IMR-90 (cell line): Measurements from ENCODE around the gene UBD. TPM values are rescaled to one million over a fixed set of nuclear protein-coding genes. Genes with fewer than 3 reads are reported as not detected.

Experiments
- ATAC-seq: fragments of 200-7000 bp; cut with Tn5 transposase; 2 replicates; pipeline ENCODE4 v1.9.1; 2020; ENCODE audit warnings: low read depth, mild to moderate bottlenecking, moderate library complexity
- BruUV-seq: library from RNA; stranded (reverse); fragments of 400-500 nt; replicated peaks from 2 replicates; lab custom pipeline; 2021; lab: Mats Ljungman, UMichigan
- CTCF ChIA-PET: fragments of 300-600 bp; formaldehyde crosslinking; extraction: SDS; loops from one replicate; lab custom pipeline; 2021; ENCODE audit warnings: antibody characterized with exemption; lab: Yijun Ruan, JAX
- POLR2A ChIA-PET: fragments of 300-600 bp; sonication (Branson Sonifier 250); formaldehyde crosslinking; loops from one replicate; lab custom pipeline; 2022; ENCODE audit warnings: antibody characterized with exemption; ENCODE audit not compliant: unreplicated experiment; lab: Charles Lee
- DNase-seq: peaks from one replicate; pipeline ENCODE4 v3.0.0; 2013
- H2AFZ ChIP-seq: replicated peaks from 2 replicates; pipeline ENCODE3; 2013; ENCODE audit warnings: low read length, mild to moderate bottlenecking; ENCODE audit not compliant: poor library complexity
- H2AK5ac ChIP-seq: 2 replicates; pipeline ENCODE4 v1.6.1; 2013; ENCODE audit warnings: low read depth, low read length, inconsistent platforms
- H2AK9ac ChIP-seq: replicated peaks from 2 replicates; pipeline ENCODE3; 2013; ENCODE audit warnings: mild to moderate bottlenecking, low read depth, low read length, moderate library complexity; ENCODE audit not compliant: poor library complexity
- H2BK120ac ChIP-seq: 2 replicates; pipeline ENCODE4 v1.6.1; 2013; ENCODE audit warnings: low read depth, low read length, inconsistent platforms
- H2BK15ac ChIP-seq: 3 replicates; pipeline ENCODE4 v1.6.1; 2013; ENCODE audit warnings: low read depth, low read length, inconsistent platforms
- H2BK20ac ChIP-seq: 2 replicates; pipeline ENCODE4 v1.6.1; 2013; ENCODE audit warnings: low read depth, mild to moderate bottlenecking, inconsistent platforms, low read length, moderate library complexity
- H2BK5ac ChIP-seq: 2 replicates; pipeline ENCODE4 v1.6.1; 2013; ENCODE audit warnings: mild to moderate bottlenecking, low read depth, low read length, inconsistent platforms; ENCODE audit not compliant: poor library complexity, severe bottlenecking
- H3K14ac ChIP-seq: replicated peaks from 2 replicates; pipeline ENCODE4 v1.6.1; 2013; ENCODE audit warnings: low read depth, low read length, inconsistent platforms
- H3K18ac ChIP-seq: 2 replicates; pipeline ENCODE4 v1.6.1; 2013; ENCODE audit warnings: low read depth, low read length, control low read depth
- H3K23ac ChIP-seq: 2 replicates; pipeline ENCODE4 v1.6.1; 2013; ENCODE audit warnings: low read depth, low read length, inconsistent platforms
- H3K27ac ChIP-seq: 2 replicates; pipeline ENCODE4 v1.5.1; 2013; ENCODE audit warnings: mild to moderate bottlenecking, control low read depth, low read length; ENCODE audit not compliant: insufficient read depth
- H3K27me3 ChIP-seq: 2 replicates; pipeline ENCODE4 v1.6.1; 2013; ENCODE audit warnings: low read length; ENCODE audit not compliant: control insufficient read depth, insufficient read depth
- H3K36me3 ChIP-seq: 2 replicates; pipeline ENCODE4 v1.6.1; 2013; ENCODE audit warnings: low read length, mixed read lengths; ENCODE audit not compliant: control insufficient read depth, insufficient read depth
- H3K4ac ChIP-seq: 2 replicates; pipeline ENCODE4 v1.6.1; 2013; ENCODE audit warnings: low read depth, low read length, inconsistent platforms
- H3K4me1 ChIP-seq: 2 replicates; pipeline ENCODE4 v1.6.1; 2013; ENCODE audit warnings: low read length, mixed read lengths; ENCODE audit not compliant: control insufficient read depth, insufficient read depth
- H3K4me2 ChIP-seq: 2 replicates; pipeline ENCODE4 v1.6.1; 2013; ENCODE audit warnings: low read depth, mild to moderate bottlenecking, control low read depth, low read length, moderate library complexity
- H3K4me3 ChIP-seq: 2 replicates; pipeline ENCODE4 v1.5.1; 2013; ENCODE audit warnings: low read depth, mild to moderate bottlenecking, control low read depth, low read length, moderate library complexity; ENCODE audit not compliant: insufficient read depth
- H3K56ac ChIP-seq: 2 replicates; pipeline ENCODE4 v1.6.1; 2013; ENCODE audit warnings: low read length, inconsistent platforms; ENCODE audit not compliant: insufficient read depth; ENCODE audit errors: extremely low read depth
- H3K79me1 ChIP-seq, 2 experiments: 2 replicates each; pipeline ENCODE4 v1.6.1; 2013; ENCODE audit warnings: low read length in 2 of 2, inconsistent platforms in 1 of 2, low read depth in 1 of 2
- H3K9ac ChIP-seq: 2 replicates; pipeline ENCODE4 v1.6.1; 2013; ENCODE audit warnings: low read depth, low read length, control low read depth
- H3K9me1 ChIP-seq: 2 replicates; pipeline ENCODE4 v1.6.1; 2013; ENCODE audit warnings: low read length, inconsistent platforms; ENCODE audit not compliant: insufficient read depth
- H3K9me3 ChIP-seq: 2 replicates; pipeline ENCODE4 v1.6.1; 2013; ENCODE audit warnings: low read length; ENCODE audit not compliant: control insufficient read depth, insufficient read depth
- H4K20me1 ChIP-seq: 2 replicates; pipeline ENCODE4 v1.6.1; 2013; ENCODE audit warnings: low read length, inconsistent platforms; ENCODE audit not compliant: insufficient read depth
- H4K5ac ChIP-seq: 2 replicates; pipeline ENCODE4 v1.6.1; 2013; ENCODE audit warnings: mild to moderate bottlenecking, low read depth, low read length, control low read depth
- H4K8ac ChIP-seq, 2 experiments: 2 replicates each; pipeline ENCODE4 v1.6.1; 2013; ENCODE audit warnings: low read depth in 2 of 2, low read length in 2 of 2, control low read depth in 1 of 2, inconsistent platforms in 1 of 2
- H4K91ac ChIP-seq: 2 replicates; pipeline ENCODE4 v1.6.1; 2013; ENCODE audit warnings: low read depth, low read length, inconsistent platforms; ENCODE audit not compliant: insufficient read depth
- FOS ChIP-seq: fragments of 150-350 bp; IDR thresholded peaks from 2 replicates; pipeline ENCODE4 v1.6.1; 2016; ENCODE audit warnings: low read depth, low read length
- MAZ ChIP-seq: IDR thresholded peaks from 2 replicates; pipeline ENCODE4 v1.6.1; 2012; ENCODE audit warnings: low read depth, mild to moderate bottlenecking, low read length, improper control_type of control experiment, moderate library complexity, borderline replicate concordance
- MXI1 ChIP-seq: IDR thresholded peaks from 2 replicates; pipeline ENCODE4 v1.6.1; 2012; ENCODE audit warnings: low read depth, mild to moderate bottlenecking, low read length, moderate library complexity, borderline replicate concordance
- WGBS, 2 experiments: methylation state at CpG; one replicate each; pipeline versions ENCODE4 v1.1.5 to v1.1.7; 2013; ENCODE audit warnings: missing lambda C conversion rate in 2 of 2; ENCODE audit not compliant: insufficient read length in 1 of 2; ENCODE audit errors: extremely low coverage in 2 of 2; 5-methylcytosine and 5-hydroxymethylcytosine counted together
- dilution Hi-C: fragments of 300-500 bp; cut with HindIII; formaldehyde crosslinking; loops from one replicate; pipeline ENCODE4 v1.14.3; 2018; ENCODE audit warnings: low sequenced_read_pairs; ENCODE audit not compliant: unreplicated experiment
- in situ Hi-C: fragments of 300-500 bp; cut with MboI; formaldehyde crosslinking; loops from 3 replicates; pipeline ENCODE4 v1.14.3; 2019; ENCODE audit warnings: low sequenced_read_pairs, inconsistent platforms, mixed read lengths
- intact Hi-C: fragments of 100-400 bp; cut with micrococcal nuclease; formaldehyde crosslinking; loops from 2 replicates; pipeline ENCODE4 v1.10.0; 2022
- polyA plus RNA-seq, 3 experiments: library from polyadenylated mRNA; depleted of rRNA; stranded (reverse); fragments of >200 nt; gene quantifications; 2 replicates each; pipeline ENCODE4 v1.2.3, GENCODE V29; 2012; ENCODE audit warnings: low replicate concordance in 1 of 3
- total RNA-seq: library from RNA; depleted of rRNA; stranded (reverse); fragments of >200 nt; gene quantifications from 2 replicates; pipeline ENCODE4 v1.2.3, GENCODE V29; 2012
- TF ChIP-seq, protein P1 (sequence below): fragments of 150-350 bp; IDR thresholded peaks from 2 replicates; pipeline ENCODE4 v1.6.1; 2017; ENCODE audit warnings: mild to moderate bottlenecking, antibody characterized with exemption, low read length, low read depth

Gene UBD
- total and polyA plus RNA-seq, 2 of the 4 experiments (the other 2 are of a cell fraction) = not detected

GRCh38 chr6:29506446-29507067, 53.0 kb downstream of the UBD start:
- H3K56ac ChIP-seq = no peak overlapping the region
- H4K91ac ChIP-seq = no peak overlapping the region
- no peaks in the 10 kb centered on the region for H3K36me3 ChIP-seq
- ChIA-PET POLR2A (no interaction called here), CTCF (no interaction called here)
- H3K9ac ChIP-seq = no peak overlapping the region
- no peak overlapping the region for H4K5ac ChIP-seq
- no peak overlapping the region for H3K4ac ChIP-seq
- BruUV-seq = no TSS peak
- no peaks in the 10 kb centered on the region for H4K20me1 ChIP-seq
- H2BK5ac ChIP-seq = no peak overlapping the region
- no peak overlapping the region for H2BK15ac ChIP-seq
- no peak overlapping the region for H3K23ac ChIP-seq
- no peaks in the 10 kb centered on the region for H3K27me3 ChIP-seq
- H3K14ac ChIP-seq = no peak overlapping the region
- no peak overlapping the region for H2AK5ac ChIP-seq
- no peaks in the 10 kb centered on the region for H3K4me1 ChIP-seq
- no CpG with 5 or more reads among the region's 11 CpGs for WGBS, 2 experiments
- H4K8ac ChIP-seq = no peak overlapping the region
- no peak overlapping the region for H2BK20ac ChIP-seq
- H3K9me1 ChIP-seq = no peaks in the 10 kb centered on the region
- DNase-seq (no peak), ATAC-seq (no peak)
- H3K79me1 ChIP-seq = no peaks in the 10 kb centered on the region
- no peak overlapping the region for H3K18ac ChIP-seq
- H3K4me3 ChIP-seq = no peak overlapping the region
- dilution Hi-C loops (no loop called here), in situ Hi-C loops (no loop called here), intact Hi-C loops (no loop called here)
- no peak overlapping the region for H2AFZ ChIP-seq
- no peak overlapping the region for H3K27ac ChIP-seq
- no peak overlapping the region for H2AK9ac ChIP-seq
- H2BK120ac ChIP-seq = no peak overlapping the region
- no peak for TF ChIP-seq FOS
- TF ChIP-seq, protein P1, sequence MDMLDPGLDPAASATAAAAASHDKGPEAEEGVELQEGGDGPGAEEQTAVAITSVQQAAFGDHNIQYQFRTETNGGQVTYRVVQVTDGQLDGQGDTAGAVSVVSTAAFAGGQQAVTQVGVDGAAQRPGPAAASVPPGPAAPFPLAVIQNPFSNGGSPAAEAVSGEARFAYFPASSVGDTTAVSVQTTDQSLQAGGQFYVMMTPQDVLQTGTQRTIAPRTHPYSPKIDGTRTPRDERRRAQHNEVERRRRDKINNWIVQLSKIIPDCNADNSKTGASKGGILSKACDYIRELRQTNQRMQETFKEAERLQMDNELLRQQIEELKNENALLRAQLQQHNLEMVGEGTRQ = no peak
- no peak for TF ChIP-seq MXI1
- TF ChIP-seq MAZ = no peak
- H3K9me3 ChIP-seq = peaks cover 8% of the 10 kb centered on the region; the same call in 1 of the 2 replicates
- no peak overlapping the region for H3K4me2 ChIP-seq
